GDM1 (cell line): ENCODE data around the gene PTPRK.

Experiments
- DNase-seq: peaks from one replicate; lab custom pipeline; 2025; lab: John Stamatoyannopoulos, UW

PTPRK gene

GRCh38 chr6:128280960-128281359 is 239.4 kb downstream of the PTPRK start:
- no peak for DNase-seq

- no peak for DNase-seq
Observed at GRCh38 chr6:128280066-128280465, 240.3 kb downstream of the PTPRK start.

GRCh38 chr6:128278836-128279235 is 241.6 kb downstream of the PTPRK start:
- no peak for DNase-seq

GRCh38 chr6:128277379-128277778 is 243.0 kb downstream of the PTPRK start:
- no peak for DNase-seq

GRCh38 chr6:128276311-128276710 is 244.1 kb downstream of the PTPRK start:
- DNase-seq: no peak

GRCh38 chr6:128275681-128276080 is 244.7 kb downstream of the PTPRK start:
- DNase-seq: no peak

- no peak for DNase-seq
Observed at GRCh38 chr6:128275030-128275429, 245.4 kb downstream of the PTPRK start.

- DNase-seq: no peak
Observed at GRCh38 chr6:128271527-128271926, 248.9 kb downstream of the PTPRK start.

GRCh38 chr6:128271011-128271410 is 249.4 kb downstream of the PTPRK start:
- no peak for DNase-seq

GRCh38 chr6:128266946-128267345 is 253.5 kb downstream of the PTPRK start:
- DNase-seq: no peak

GRCh38 chr6:128265706-128266105 is 254.7 kb downstream of the PTPRK start:
- no peak for DNase-seq

- DNase-seq: no peak
Observed at GRCh38 chr6:128259730-128260685, 260.4 kb downstream of the PTPRK start.

- no peak for DNase-seq
Observed at GRCh38 chr6:128259029-128259724, 261.2 kb downstream of the PTPRK start.

- no peak for DNase-seq
Observed at GRCh38 chr6:128256095-128256494, 264.3 kb downstream of the PTPRK start.

GRCh38 chr6:128252341-128253176 is 267.8 kb downstream of the PTPRK start:
- DNase-seq: no peak

- DNase-seq: no peak
Observed at GRCh38 chr6:128251445-128252340, 268.7 kb downstream of the PTPRK start.

- no peak for DNase-seq
Observed at GRCh38 chr6:128250370-128251070, 269.9 kb downstream of the PTPRK start.

GRCh38 chr6:128249429-128249828 is 271.0 kb downstream of the PTPRK start:
- no peak for DNase-seq

- no peak for DNase-seq
Observed at GRCh38 chr6:128246472-128247260, 273.7 kb downstream of the PTPRK start.
